ENCODE measurements around the gene SENP2.

Gene SENP2

DNA sequence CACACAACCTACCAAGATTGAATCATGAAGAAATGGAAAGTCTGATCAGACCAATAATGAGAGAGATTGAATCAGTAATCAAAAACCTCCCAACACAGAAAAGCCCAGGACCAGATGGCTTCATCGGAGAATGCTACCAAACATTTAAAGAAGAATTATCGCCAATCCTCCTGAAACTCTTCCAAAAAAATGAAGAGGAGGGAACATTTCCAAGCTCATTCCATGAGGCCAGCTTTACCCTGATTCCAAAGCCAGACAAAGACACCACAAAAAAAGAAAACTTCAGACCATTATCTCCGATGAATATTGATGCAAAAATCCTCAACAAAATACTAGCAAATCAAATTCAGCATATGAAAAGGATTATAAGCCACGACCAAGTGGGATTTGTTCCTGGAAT is 94.1 kb downstream of the SENP2 start:
- Histone ChIP-seq H3K4me3 (ENCODE audit: extremely low read depth, insufficient read depth, low read length, poor library complexity, severe bottlenecking) (no peak overlapping the region), H3K36me3 (ENCODE audit: control insufficient read depth, insufficient read depth, low read length) (peaks cover 88% of the 10 kb centered on the region), H3K27ac (ENCODE audit: low read depth, low read length, severe bottlenecking) (no peak overlapping the region), H3K4me1 (ENCODE audit: control insufficient read depth, insufficient read depth, low read length, poor library complexity, severe bottlenecking) (peaks cover 2% of the 10 kb centered on the region), H3K9me3 (ENCODE audit: control insufficient read depth, low read length) (peaks cover 6% of the 10 kb centered on the region)
- WGBS, 2 experiments (ENCODE audit: insufficient coverage in 2 of 2) = 100% methylated on average over 1 of the region's 4 CpGs; no CpG with 5 or more reads in 1 of the 2 experiments

Measured in mesodermal cell (in vitro differentiated cells).